H1 (cell line): Measurements from ENCODE around the gene TMEM156. TPM values are rescaled to one million over a fixed set of nuclear protein-coding genes. Genes with fewer than 3 reads are reported as not detected.

Experiments
- BCL11A ChIP-seq, 2 experiments: IDR thresholded peaks; one replicate each; pipeline ENCODE4 v1.6.1; 2011; ENCODE audit warnings: low read depth in 2 of 2, low read length in 2 of 2, mild to moderate bottlenecking in 2 of 2
- CHD7 ChIP-seq: fragments of 300-600 bp; sonication (generic); IDR thresholded peaks from 2 replicates; pipeline ENCODE4 v1.7.1; 2012; ENCODE audit warnings: low read length, moderate library complexity, mild to moderate bottlenecking, inconsistent platforms; ENCODE audit not compliant: insufficient replicate concordance
- EP300 ChIP-seq, 2 experiments: IDR thresholded peaks; 1 replicate in 1 of 2; 2 replicates in 1 of 2; pipeline ENCODE4 v1.6.1; 2011 to 2012; ENCODE audit warnings: low read depth in 2 of 2, low read length in 2 of 2, mild to moderate bottlenecking in 2 of 2, borderline replicate concordance in 1 of 2, inconsistent platforms in 1 of 2, moderate library complexity in 1 of 2
- FOSL1 ChIP-seq: IDR thresholded peaks from 2 replicates; pipeline ENCODE4 v1.6.1; 2011; ENCODE audit warnings: mild to moderate bottlenecking, low read depth, low read length, moderate library complexity; ENCODE audit not compliant: insufficient read depth
- MAX ChIP-seq: IDR thresholded peaks from 2 replicates; pipeline ENCODE4 v1.6.1; 2012; ENCODE audit warnings: inconsistent platforms
- SP2 ChIP-seq: IDR thresholded peaks from 2 replicates; pipeline ENCODE4 v1.6.1; 2012; ENCODE audit warnings: mild to moderate bottlenecking, low read length, inconsistent platforms
- polyA plus RNA-seq, 7 experiments: library from polyadenylated mRNA; depleted of rRNA in 3 of 7; stranded (reverse) in 5 of 7; unstranded in 2 of 7; fragments of >200 nt in 5 of 7; fragments of 200-250 nt in 2 of 7; gene quantifications; 1 replicate in 5 of 7; 2 replicates in 1 of 7; 4 replicates in 1 of 7; pipeline versions ENCODE4 v1.2.1 to v1.2.3, GENCODE V29; 2011 to 2013; ENCODE audit warnings: missing spikeins in 2 of 7, mixed read lengths in 2 of 7
- total RNA-seq: library from RNA; stranded (reverse); fragmentation: NEBNext Ultra II Directional; extraction: Animal tissue kit (Norgen Biotek cat#: 25700); gene quantifications from 2 replicates; pipeline ENCODE4 v1.2.1, GENCODE V29; 2021

The TMEM156 gene
- total and polyA plus RNA-seq, 2 of the 8 experiments (the other 6 are each of a cell fraction or from before 2014, with no cell fraction given), result not detected

GRCh38 chr4:39054497-39054896, 22.3 kb upstream of the TMEM156 start (continued):
- no peak for TF ChIP-seq CHD7
- no peak for TF ChIP-seq BCL11A (IDR thresholded peaks at IDR 0.05; ENCODE audit: low read depth in 2 of 2, low read length in 2 of 2)
- no peak for TF ChIP-seq MAX
- no peak for TF ChIP-seq SP2
- TF ChIP-seq FOSL1, result no peak
- no peak for TF ChIP-seq EP300 (IDR thresholded peaks at IDR 0.05; ENCODE audit: borderline replicate concordance in 1 of 2, low read depth in 2 of 2, low read length in 2 of 2)
- TF ChIP-seq, all 59 proteins: peak for 0
